ENCODE data around the gene LIMA1.

LIMA1 gene

GRCh38 chr12:50181691-50182090 is 101.6 kb downstream of the LIMA1 start:
- TF ChIP-seq CTCF (IDR thresholded peaks at IDR 0.05; ENCODE audit: insufficient read depth, low read depth, low read length, missing control alignments) = no peak
- DNase-seq (ENCODE audit: low read depth) = no peak
- H3K4me3 ChIP-seq (ENCODE audit: low read depth, low read length) = no peak overlapping the region

DNA sequence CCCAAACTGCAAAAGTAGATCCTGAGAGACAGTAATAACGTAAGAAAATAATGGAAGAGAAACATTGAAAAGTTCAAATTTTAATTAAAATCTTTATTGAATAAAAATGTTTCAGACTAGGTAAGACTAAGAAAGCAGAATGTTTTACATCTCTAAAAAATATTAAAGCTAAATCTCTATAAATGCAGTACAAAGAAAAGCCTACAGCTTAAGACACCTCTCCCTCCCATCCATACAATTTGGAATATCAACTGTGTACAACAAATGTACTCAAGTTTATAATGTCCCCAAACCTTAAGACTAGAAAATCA is 107.6 kb downstream of the LIMA1 start:
- no peak for DNase-seq (ENCODE audit: low read depth)
- H3K4me3 ChIP-seq (ENCODE audit: low read depth, low read length) = no peak overlapping the region
- TF ChIP-seq CTCF (IDR thresholded peaks at IDR 0.05; ENCODE audit: insufficient read depth, low read depth, low read length, missing control alignments) = no peak

DNA sequence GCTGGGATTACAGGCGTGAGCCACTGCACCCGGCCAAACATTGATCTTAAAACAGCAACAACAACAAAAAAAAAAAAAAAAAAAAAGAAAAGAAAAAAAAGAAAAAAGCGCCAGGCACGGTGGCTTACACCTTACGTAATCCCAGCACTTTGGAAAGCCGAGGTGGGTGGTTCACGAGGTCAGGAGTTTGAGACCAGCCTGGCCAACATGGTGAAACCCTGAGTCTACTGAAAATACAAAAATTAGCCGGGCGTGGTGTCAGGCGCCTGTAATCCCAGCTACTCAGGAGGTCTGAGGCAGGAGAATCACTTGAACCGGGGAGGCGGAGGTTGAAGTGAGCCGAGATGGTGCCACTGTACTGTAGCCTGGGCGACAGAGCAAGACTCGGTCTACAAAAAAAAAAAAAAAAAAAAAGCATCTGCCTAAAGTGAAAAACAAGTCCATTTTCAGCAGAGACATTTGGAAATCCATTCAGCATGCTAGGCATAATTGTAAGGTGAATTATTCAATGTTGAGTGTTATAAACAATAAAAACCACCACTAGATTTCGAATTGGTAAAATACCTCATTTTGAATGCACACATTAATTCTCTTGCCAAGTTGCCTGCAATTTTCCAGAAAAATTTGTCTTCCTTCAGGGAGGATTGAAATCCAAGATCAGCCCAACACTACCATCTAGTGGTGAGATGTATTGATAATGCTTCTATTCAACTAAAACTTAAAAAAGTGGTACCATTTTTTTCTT is 108.2 kb downstream of the LIMA1 start:
- DNase-seq (ENCODE audit: low read depth) = peak; percentile 60
- peak; percentile 59 for TF ChIP-seq CTCF (IDR thresholded peaks at IDR 0.05; ENCODE audit: insufficient read depth, low read depth, low read length, missing control alignments)
- no peak overlapping the region for H3K4me3 ChIP-seq (ENCODE audit: low read depth, low read length)

- TF ChIP-seq CTCF (IDR thresholded peaks at IDR 0.05; ENCODE audit: insufficient read depth, low read depth, low read length, missing control alignments) = no peak
- H3K4me3 ChIP-seq (ENCODE audit: low read depth, low read length) = peak within 1 kb of the TSS; percentile 89
- DNase-seq (ENCODE audit: low read depth) = peak; percentile 98
Measured at GRCh38 chr12:50167049-50167828, 116.1 kb downstream of the LIMA1 start, which contains the start of gene CERS5. TSS of gene CERS5 (minus strand) at chr12:50167369. CDS start at chr12:50167297, 72 bp downstream.

GRCh38 chr12:50166799-50167048 is 116.6 kb downstream of the LIMA1 start:
- peak overlapping the region; percentile 89 for H3K4me3 ChIP-seq (ENCODE audit: low read depth, low read length)
- peak; percentile 65 for DNase-seq (ENCODE audit: low read depth)
- TF ChIP-seq CTCF (IDR thresholded peaks at IDR 0.05; ENCODE audit: insufficient read depth, low read depth, low read length, missing control alignments) = no peak

- no peak for DNase-seq (ENCODE audit: low read depth)
- no peak overlapping the region for H3K4me3 ChIP-seq (ENCODE audit: low read depth, low read length)
- no peak for TF ChIP-seq CTCF (IDR thresholded peaks at IDR 0.05; ENCODE audit: insufficient read depth, low read depth, low read length, missing control alignments)
Measured at GRCh38 chr12:50164963-50165362, 118.4 kb downstream of the LIMA1 start.
